ENCODE data around the gene SOX5.

Gene SOX5

GRCh38 chr12:23867794-23868193, 81.7 kb downstream of the SOX5 start:
- H3K4me3 ChIP-seq (ENCODE audit: low read depth, low read length) = no peak overlapping the region
- no peak for TF ChIP-seq CTCF (IDR thresholded peaks at IDR 0.05; ENCODE audit: low read depth, low read length)

GRCh38 chr12:23862701-23863100, 86.8 kb downstream of the SOX5 start:
- no peak for TF ChIP-seq CTCF (IDR thresholded peaks at IDR 0.05; ENCODE audit: low read depth, low read length)
- H3K4me3 ChIP-seq (ENCODE audit: low read depth, low read length) = no peak overlapping the region

DNA sequence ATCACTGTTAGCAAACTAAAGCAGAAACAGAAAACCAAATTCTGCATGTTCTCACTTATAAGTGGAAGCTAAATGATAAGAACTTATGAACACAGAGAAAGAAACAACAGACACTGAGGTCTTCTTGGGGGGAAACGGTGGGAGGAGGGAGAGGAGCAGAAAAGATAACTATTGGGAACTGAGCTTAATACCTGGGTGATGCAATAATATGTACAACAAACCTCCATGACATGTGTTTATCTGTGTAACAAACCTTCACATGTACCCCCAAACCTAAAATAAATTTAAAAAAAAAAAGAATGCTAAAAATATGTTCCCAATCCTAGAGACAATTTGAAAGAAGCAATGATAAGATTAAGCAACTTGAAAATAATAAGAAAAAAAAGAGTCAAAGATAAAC, 89.5 kb downstream of the SOX5 start:
- H3K4me3 ChIP-seq (ENCODE audit: low read depth, low read length) = no peak overlapping the region
- TF ChIP-seq CTCF (IDR thresholded peaks at IDR 0.05; ENCODE audit: low read depth, low read length) = no peak

DNA sequence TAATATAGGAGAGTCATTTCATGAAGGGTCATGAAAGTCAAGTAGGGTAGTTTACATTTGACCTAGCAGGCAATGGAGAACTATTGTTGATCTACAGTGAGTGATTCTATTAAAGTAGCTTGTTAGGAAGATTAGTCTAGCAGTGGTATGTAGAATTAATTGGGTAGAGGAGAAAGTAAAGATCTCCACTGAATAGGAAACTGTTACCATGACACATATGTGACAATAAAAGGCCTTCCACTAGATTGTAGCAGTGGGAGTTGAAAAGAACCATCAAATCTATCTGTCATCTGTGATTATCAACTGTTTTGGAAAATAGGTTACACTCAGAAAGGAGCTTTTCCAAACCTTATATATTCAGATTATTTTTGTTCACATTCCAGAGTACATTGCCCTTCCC, 92.3 kb downstream of the SOX5 start:
- TF ChIP-seq CTCF (IDR thresholded peaks at IDR 0.05; ENCODE audit: low read depth, low read length) = no peak
- no peak overlapping the region for H3K4me3 ChIP-seq (ENCODE audit: low read depth, low read length)

GRCh38 chr12:23855813-23856212, 93.7 kb downstream of the SOX5 start:
- no peak overlapping the region for H3K4me3 ChIP-seq (ENCODE audit: low read depth, low read length)
- no peak for TF ChIP-seq CTCF (IDR thresholded peaks at IDR 0.05; ENCODE audit: low read depth, low read length)

- H3K4me3 ChIP-seq (ENCODE audit: low read depth, low read length) = no peak overlapping the region
- no peak for TF ChIP-seq CTCF (IDR thresholded peaks at IDR 0.05; ENCODE audit: low read depth, low read length)
Measured at GRCh38 chr12:23854598-23854997, 94.9 kb downstream of the SOX5 start.

DNA sequence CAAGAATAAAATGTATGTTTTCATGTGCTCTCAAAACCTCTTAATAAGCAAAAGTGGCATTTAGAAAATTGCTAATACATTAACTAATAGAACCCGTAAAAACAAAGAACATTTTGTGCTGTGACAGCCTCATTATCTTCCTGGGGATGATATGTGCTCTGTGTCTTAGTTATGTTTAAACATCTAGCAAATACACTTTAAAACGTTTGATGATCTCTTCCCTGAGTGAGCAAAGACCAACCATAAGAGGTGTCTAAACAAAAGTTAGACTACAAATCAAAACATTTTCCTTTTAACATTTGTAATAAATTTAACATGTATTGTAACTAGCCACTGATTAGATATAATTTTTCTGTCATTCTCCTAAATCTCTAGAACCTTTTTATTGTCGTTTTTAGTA, 95.8 kb downstream of the SOX5 start:
- TF ChIP-seq CTCF (IDR thresholded peaks at IDR 0.05; ENCODE audit: low read depth, low read length) = no peak

More for the DNA sequence above, 95.8 kb downstream of the SOX5 start:
- no peak overlapping the region for H3K4me3 ChIP-seq (ENCODE audit: low read depth, low read length)
